Upper lobe of left lung (tissue), 6 donors: ENCODE data around the gene IL6R. TPM values are rescaled to one million over a fixed set of nuclear protein-coding genes. Genes with fewer than 3 reads are reported as not detected.

Experiments
- ATAC-seq, 2 donors: fragments of 200-7000 bp; cut with Tn5 transposase; one replicate each; pipeline ENCODE4 v1.9.1; 2022; ENCODE audit warnings: mild to moderate bottlenecking in 2 of 2, moderate library complexity in 2 of 2; ENCODE audit not compliant: low FRiP score in 2 of 2
- DNase-seq, 2 donors: peaks; one replicate each; pipeline ENCODE4 v3.0.0-alpha.2; 2019 to 2020
- H3K27ac ChIP-seq, 4 donors: fragments of 200-600 bp; sonication (generic); one replicate each; pipeline ENCODE4 v1.5.1; 2016 to 2019
- H3K27me3 ChIP-seq, 4 donors: fragments of 200-600 bp; sonication (generic); one replicate each; pipeline ENCODE4 v1.5.1; 2017 to 2019
- H3K36me3 ChIP-seq, 4 donors: fragments of 200-600 bp; sonication (generic); one replicate each; pipeline ENCODE4 v1.5.1; 2016 to 2019
- H3K4me1 ChIP-seq, 4 donors: fragments of 200-600 bp; sonication (generic); one replicate each; pipeline ENCODE4 v1.5.1; 2018 to 2019
- H3K4me3 ChIP-seq, 4 donors: fragments of 200-600 bp; sonication (generic); one replicate each; pipeline ENCODE4 v1.5.1; 2017 to 2019; ENCODE audit warnings: mild to moderate bottlenecking in 2 of 4, moderate library complexity in 1 of 4
- H3K9me3 ChIP-seq, 4 donors: fragments of 200-600 bp; sonication (generic); one replicate each; pipeline ENCODE4 v1.5.1; 2018 to 2019
- CTCF ChIP-seq, 6 experiments: fragments of 450-650 bp in 4 of 6; fragments of 200-600 bp in 2 of 6; sonication (generic) in 2 of 6; IDR thresholded peaks; one replicate each; pipeline ENCODE4 v1.5.1; 2016 to 2019; ENCODE audit warnings: antibody characterized with exemption in 6 of 6
- EP300 ChIP-seq, 4 donors: sonication (generic); formaldehyde crosslinking; IDR thresholded peaks; one replicate each; pipeline ENCODE4 v1.5.1; 2017; ENCODE audit warnings: antibody characterized with exemption in 4 of 4, control low read depth in 2 of 4
- POLR2A ChIP-seq, 4 donors: fragments of 450-650 bp; IDR thresholded peaks; one replicate each; pipeline ENCODE4 v1.5.1; 2016 to 2017; ENCODE audit warnings: antibody characterized with exemption in 4 of 4, mild to moderate bottlenecking in 2 of 4
- POLR2AphosphoS5 ChIP-seq, 2 donors: sonication (generic); formaldehyde crosslinking; IDR thresholded peaks; one replicate each; pipeline ENCODE4 v1.5.1; 2017; ENCODE audit warnings: antibody characterized with exemption in 2 of 2
- WGBS, 2 donors: methylation state at CpG; one replicate each; pipeline ENCODE4 v1.1.5; 2017 to 2018; 5-methylcytosine and 5-hydroxymethylcytosine counted together
- total RNA-seq, 6 donors: library from RNA; depleted of rRNA in 4 of 6; stranded (reverse); fragments of >200 nt in 4 of 6; gene quantifications; one replicate each; pipeline versions ENCODE4 v1.1.0 to v1.2.1, GENCODE V29; 2016 to 2021
- donor health status: DM: no; HTN: no; CAD: no; lungs with moderate emphysema.
- donor health status: DM: no; HTN: yes; CAD: no; lungs with severe emphysema.

The IL6R gene
- total RNA-seq, 6 donors from 2014 or later: 59.6 to 126 (median 97.5) TPM

- WGBS, 2 donors: 84 to 86% methylated on average over 9 of the region's 9 CpGs
- H3K9me3 ChIP-seq: no peaks in the 10 kb centered on the region
- no peaks in the 10 kb centered on the region for H3K27me3 ChIP-seq
- H3K27ac ChIP-seq: peak overlapping the region in 1 of 4 donors; percentile 16
- H3K4me1 ChIP-seq: peaks cover 8 to 61% (median 46%) of the 10 kb centered on the region in 4 donors
- H3K36me3 ChIP-seq: peaks cover 0 to 37% (median 33%) of the 10 kb centered on the region in 4 donors
- DNase-seq: no peak
- H3K4me3 ChIP-seq: no peak overlapping the region
- no peak for ATAC-seq
- no peak for TF ChIP-seq EP300 (IDR thresholded peaks at IDR 0.05)
- no peak for TF ChIP-seq CTCF (IDR thresholded peaks at IDR 0.05)
- no peak for TF ChIP-seq POLR2A (IDR thresholded peaks at IDR 0.05)
- TF ChIP-seq POLR2AphosphoS5 (IDR thresholded peaks at IDR 0.05): no peak
These were observed 31.3 kb downstream of the IL6R start for GRCh38 chr1:154436433-154436832.

- 72 to 74% methylated on average over 6 of the region's 6 CpGs for WGBS, 2 donors
- DNase-seq (no peak), ATAC-seq (peak in 1 of 2 donors; percentile 5)
- peak overlapping the region; percentile 69 to 81 (median 74) for H3K27ac ChIP-seq
- H3K9me3 ChIP-seq: no peaks in the 10 kb centered on the region
- peaks cover 5 to 42% (median 27%) of the 10 kb centered on the region in 4 donors for H3K4me1 ChIP-seq
- peaks cover 3 to 50% (median 36%) of the 10 kb centered on the region in 4 donors for H3K36me3 ChIP-seq
- H3K4me3 ChIP-seq: no peak overlapping the region
- TF ChIP-seq EP300 (IDR thresholded peaks at IDR 0.05): no peak
- TF ChIP-seq POLR2A (IDR thresholded peaks at IDR 0.05): no peak
- no peak for TF ChIP-seq CTCF (IDR thresholded peaks at IDR 0.05)
- TF ChIP-seq POLR2AphosphoS5 (IDR thresholded peaks at IDR 0.05): no peak
- H3K27me3 ChIP-seq: no peaks in the 10 kb centered on the region
These were observed 35.1 kb downstream of the IL6R start for GRCh38 chr1:154440036-154440804.

- ATAC-seq (no peak), DNase-seq (no peak)
- TF ChIP-seq CTCF (IDR thresholded peaks at IDR 0.05) (no peak), POLR2AphosphoS5 (IDR thresholded peaks at IDR 0.05) (no peak), EP300 (IDR thresholded peaks at IDR 0.05) (no peak), POLR2A (IDR thresholded peaks at IDR 0.05) (no peak)
- Histone ChIP-seq H3K9me3 (no peaks in the 10 kb centered on the region), H3K27ac (peak overlapping the region; percentile 37 to 76 (median 64)), H3K4me3 (no peak overlapping the region), H3K36me3 (peaks cover 3 to 43% (median 29%) of the 10 kb centered on the region in 4 donors), H3K4me1 (peaks cover 5 to 39% (median 25%) of the 10 kb centered on the region in 4 donors), H3K27me3 (no peaks in the 10 kb centered on the region)
- WGBS, 2 donors: 81 to 83% methylated on average over 8 of the region's 8 CpGs
These were observed 36.2 kb downstream of the IL6R start for GRCh38 chr1:154441241-154441888.

- peak in 1 of 2 donors; percentile 58 for DNase-seq
- Histone ChIP-seq H3K4me3 (no peak overlapping the region), H3K36me3 (peaks cover 3 to 37% (median 25%) of the 10 kb centered on the region in 4 donors), H3K27ac (peak overlapping the region; percentile 37 to 76 (median 64)), H3K9me3 (no peaks in the 10 kb centered on the region), H3K4me1 (peaks cover 5 to 39% (median 25%) of the 10 kb centered on the region in 4 donors), H3K27me3 (no peaks in the 10 kb centered on the region)
- 73 to 74% methylated on average over 13 of the region's 13 CpGs for WGBS, 2 donors
- peak; percentile 12 to 46 for ATAC-seq
- TF ChIP-seq CTCF (IDR thresholded peaks at IDR 0.05) (peak in 4 of 6 experiments; percentile 10 to 32 (median 20)), POLR2A (IDR thresholded peaks at IDR 0.05) (no peak), EP300 (IDR thresholded peaks at IDR 0.05) (peak in 1 of 4 donors; percentile 23), POLR2AphosphoS5 (IDR thresholded peaks at IDR 0.05) (no peak)
These were observed 37.0 kb downstream of the IL6R start for GRCh38 chr1:154442006-154442740.
